ENCODE results near the gene LONP1. TPM values are rescaled to one million over a fixed set of nuclear protein-coding genes. Genes with fewer than 3 reads are reported as not detected.

Gene LONP1
- total RNA-seq, 1 experiment from 2014 or later = 65.1 TPM

DNA sequence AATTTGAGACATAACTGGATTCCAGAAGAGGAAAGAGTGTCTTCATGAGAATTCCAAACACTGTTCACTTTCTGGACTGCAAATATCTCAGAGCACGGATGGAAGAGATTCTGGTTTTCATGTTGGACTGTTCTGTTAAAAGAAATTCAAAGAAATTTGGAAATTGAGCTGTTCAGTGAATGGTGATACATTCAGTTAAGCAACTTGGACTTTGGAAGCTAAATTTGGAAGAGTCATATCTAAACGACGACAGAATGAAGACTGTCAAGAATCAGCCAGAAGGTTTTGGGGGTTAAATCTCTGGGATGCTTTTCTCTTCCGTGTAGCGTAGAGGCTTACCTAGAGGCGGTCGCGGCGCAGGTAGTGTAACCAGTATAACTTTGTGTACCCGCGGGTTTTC is 71.5 kb downstream of the LONP1 start:
- DNase-seq (ENCODE audit: low read depth) = no peak

GRCh38 chr19:5646703-5647102 is 73.2 kb downstream of the LONP1 start:
- DNase-seq (ENCODE audit: low read depth) = no peak

GRCh38 chr19:5645409-5645808 is 74.5 kb downstream of the LONP1 start:
- DNase-seq (ENCODE audit: low read depth) = no peak

- DNase-seq (ENCODE audit: low read depth) = no peak
These were observed 75.9 kb downstream of the LONP1 start for GRCh38 chr19:5644037-5644436.

DNA sequence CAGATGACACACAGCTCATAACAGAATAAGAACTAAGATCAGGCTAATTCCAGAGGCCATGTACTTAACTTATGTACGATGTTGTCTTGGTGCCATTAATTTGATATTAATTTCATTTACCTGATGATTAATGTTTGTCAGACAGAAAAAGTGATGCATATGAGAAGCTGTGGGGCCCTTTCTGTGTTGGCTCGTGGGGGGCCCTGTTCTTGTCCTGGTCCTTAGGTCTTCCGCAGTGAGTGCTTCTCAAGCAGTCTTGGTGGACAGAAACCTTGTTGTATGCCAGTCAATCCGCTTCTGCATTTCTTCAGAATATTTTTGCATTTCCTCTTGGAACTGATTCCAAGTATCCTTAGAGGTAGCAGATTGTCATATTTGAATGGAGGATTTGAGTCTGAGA is 76.9 kb downstream of the LONP1 start:
- DNase-seq (ENCODE audit: low read depth) = no peak

- DNase-seq (ENCODE audit: low read depth) = no peak
These were observed 77.7 kb downstream of the LONP1 start for GRCh38 chr19:5642204-5642603.

Other genes starting within 250 kb of the LONP1 start
- 0.12 and 0.40 TPM in 2 replicates for gene TINCR, start 152.2 kb downstream of the LONP1 start, total RNA-seq (2014; rRNA removed; shearing (Covaris generic))
- 29.7 and 32.4 TPM in 2 replicates for gene SAFB2, start 97.4 kb downstream of the LONP1 start, total RNA-seq (2014; rRNA removed; shearing (Covaris generic))
- gene SAFB, start 97.1 kb downstream of the LONP1 start, total RNA-seq (2014; rRNA removed; shearing (Covaris generic)) = 47.0 and 57.0 TPM in 2 replicates
- gene MICOS13, start 39.6 kb downstream of the LONP1 start, total RNA-seq (2014; rRNA removed; shearing (Covaris generic)) = 70.3 and 76.2 TPM in 2 replicates
- 2.2 and 6.3 TPM in 2 replicates for gene HSD11B1L, start 39.1 kb downstream of the LONP1 start, total RNA-seq (2014; rRNA removed; shearing (Covaris generic))
- gene RPL36, start 29.9 kb downstream of the LONP1 start, total RNA-seq (2014; rRNA removed; shearing (Covaris generic)) = 845 and 864 TPM in 2 replicates
- not detected in 2 replicates for gene CATSPERD, start 491 bp upstream of the LONP1 start, total RNA-seq (2014; rRNA removed; shearing (Covaris generic))
- 2.7 and 3.7 TPM in 2 replicates for gene PRR22, start 64.6 kb upstream of the LONP1 start, total RNA-seq (2014; rRNA removed; shearing (Covaris generic))
- gene DUS3L, start 71.0 kb upstream of the LONP1 start, total RNA-seq (2014; rRNA removed; shearing (Covaris generic)) = 84.5 and 95.7 TPM in 2 replicates
- 0.11 and 0.24 TPM in 2 replicates for gene NRTN, start 84.9 kb upstream of the LONP1 start, total RNA-seq (2014; rRNA removed; shearing (Covaris generic))
- not detected in 2 replicates for gene FUT6, start 119.6 kb upstream of the LONP1 start, total RNA-seq (2014; rRNA removed; shearing (Covaris generic))
- not detected in 2 replicates for gene FUT3, start 131.3 kb upstream of the LONP1 start, total RNA-seq (2014; rRNA removed; shearing (Covaris generic))
- gene FUT5, start 150.4 kb upstream of the LONP1 start, total RNA-seq (2014; rRNA removed; shearing (Covaris generic)) = not detected in 2 replicates
- 354 and 408 TPM in 2 replicates for gene NDUFA11, start 183.6 kb upstream of the LONP1 start, total RNA-seq (2014; rRNA removed; shearing (Covaris generic))
- gene VMAC, start 184.7 kb upstream of the LONP1 start, total RNA-seq (2014; rRNA removed; shearing (Covaris generic)) = 0.89 and 1.7 TPM in 2 replicates
- gene CAPS, start 194.1 kb upstream of the LONP1 start, total RNA-seq (2014; rRNA removed; shearing (Covaris generic)) = 1.6 and 1.8 TPM in 2 replicates